ENCODE data around the gene TYR. TPM values are rescaled to one million over a fixed set of nuclear protein-coding genes. Genes with fewer than 3 reads are reported as not detected.

The TYR gene
- total RNA-seq, 6 donors from 2014 or later, result not detected

GRCh38 chr11:89182773-89183518 is 5.3 kb downstream of the TYR start:
- H3K4me1 ChIP-seq, result no peaks in the 10 kb centered on the region
- H3K4me3 ChIP-seq, result no peak overlapping the region
- TF ChIP-seq EP300 (IDR thresholded peaks at IDR 0.05), result no peak
- H3K36me3 ChIP-seq, result no peaks in the 10 kb centered on the region
- H3K27me3 ChIP-seq, result no peaks in the 10 kb centered on the region
- 70 to 74% methylated on average over 5 of the region's 5 CpGs for WGBS, 2 donors
- ATAC-seq (ENCODE audit: low FRiP score in 2 of 2) (no peak), DNase-seq (no peak)
- no peaks in the 10 kb centered on the region for H3K9me3 ChIP-seq
- H3K27ac ChIP-seq, result no peak overlapping the region

DNA sequence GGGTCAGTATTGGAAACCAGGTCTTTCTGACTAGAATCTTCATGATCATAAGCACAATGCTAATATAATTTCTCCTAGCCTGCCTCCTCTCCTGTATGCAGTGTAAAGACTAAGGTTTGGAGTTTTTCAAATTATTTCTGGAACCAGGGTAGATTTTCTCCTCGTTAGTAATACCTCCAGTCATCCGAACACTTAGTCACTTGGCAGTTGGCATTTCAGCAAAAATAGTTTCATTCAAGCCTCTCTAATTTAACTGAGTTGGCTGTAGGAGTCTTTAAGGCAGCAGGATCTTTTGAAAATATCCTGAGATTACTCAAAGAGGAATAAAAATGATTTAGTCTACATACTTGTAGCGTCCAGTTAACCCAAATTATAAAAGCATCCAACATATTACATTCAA is 6.3 kb downstream of the TYR start:
- Histone ChIP-seq H3K27me3 (no peaks in the 10 kb centered on the region), H3K4me3 (no peak overlapping the region), H3K4me1 (no peaks in the 10 kb centered on the region), H3K27ac (no peak overlapping the region), H3K9me3 (no peaks in the 10 kb centered on the region), H3K36me3 (no peaks in the 10 kb centered on the region)
- DNase-seq, result no peak
- WGBS, 2 donors, result 68 to 88% methylated on average over 3 of the region's 3 CpGs
- TF ChIP-seq CTCF (IDR thresholded peaks at IDR 0.05), result no peak
- no peak for TF ChIP-seq EP300 (IDR thresholded peaks at IDR 0.05)
- no peak for TF ChIP-seq POLR2A (IDR thresholded peaks at IDR 0.05)
- no peak for TF ChIP-seq POLR2AphosphoS5 (IDR thresholded peaks at IDR 0.05)
- ATAC-seq (ENCODE audit: low FRiP score in 2 of 2), result no peak

DNA sequence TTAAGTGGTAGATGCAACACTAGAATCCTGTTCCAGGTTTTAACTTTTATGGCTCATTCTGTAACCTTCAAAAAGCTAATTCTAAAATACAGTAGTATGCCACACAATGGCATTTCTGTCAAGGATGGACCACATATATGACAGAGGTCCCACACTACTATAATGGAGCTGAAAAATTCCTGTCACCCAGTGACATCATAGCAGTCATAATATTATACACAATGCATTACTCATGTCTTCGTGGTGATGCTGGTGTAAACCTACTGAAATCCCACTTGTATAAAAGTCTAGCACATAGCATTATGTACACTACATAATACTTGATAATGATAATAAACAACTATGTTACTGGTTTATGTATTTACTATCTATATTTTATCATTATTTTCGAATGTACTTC is 12.1 kb downstream of the TYR start:
- WGBS, 2 donors, result 70 to 75% methylated on average over 2 of the region's 2 CpGs
- no peak overlapping the region for H3K4me3 ChIP-seq
- H3K4me1 ChIP-seq, result no peaks in the 10 kb centered on the region
- TF ChIP-seq EP300 (IDR thresholded peaks at IDR 0.05) (no peak), POLR2A (IDR thresholded peaks at IDR 0.05) (no peak), CTCF (IDR thresholded peaks at IDR 0.05) (no peak), POLR2AphosphoS5 (IDR thresholded peaks at IDR 0.05) (no peak)
- ATAC-seq (ENCODE audit: low FRiP score in 2 of 2), result no peak
- no peaks in the 10 kb centered on the region for H3K27me3 ChIP-seq
- H3K36me3 ChIP-seq, result no peaks in the 10 kb centered on the region
- no peak for DNase-seq
- no peaks in the 10 kb centered on the region for H3K9me3 ChIP-seq
- H3K27ac ChIP-seq, result no peak overlapping the region

GRCh38 chr11:89201138-89201537 is 23.5 kb downstream of the TYR start:
- WGBS, 2 donors, result 43 to 63% methylated on average over 1 of the region's 1 CpG
- DNase-seq (no peak), ATAC-seq (ENCODE audit: low FRiP score in 2 of 2) (no peak)
- no peak overlapping the region for H3K27ac ChIP-seq
- H3K9me3 ChIP-seq, result no peaks in the 10 kb centered on the region
- no peaks in the 10 kb centered on the region for H3K4me1 ChIP-seq
- no peaks in the 10 kb centered on the region for H3K36me3 ChIP-seq
- no peak overlapping the region for H3K4me3 ChIP-seq
- H3K27me3 ChIP-seq, result no peaks in the 10 kb centered on the region
- no peak for TF ChIP-seq EP300 (IDR thresholded peaks at IDR 0.05)
- no peak for TF ChIP-seq POLR2A (IDR thresholded peaks at IDR 0.05)
- TF ChIP-seq CTCF (IDR thresholded peaks at IDR 0.05), result no peak
- no peak for TF ChIP-seq POLR2AphosphoS5 (IDR thresholded peaks at IDR 0.05)

GRCh38 chr11:89203814-89204213 is 26.1 kb downstream of the TYR start:
- Histone ChIP-seq H3K4me1 (no peaks in the 10 kb centered on the region), H3K4me3 (no peak overlapping the region), H3K36me3 (no peaks in the 10 kb centered on the region), H3K9me3 (no peaks in the 10 kb centered on the region), H3K27me3 (no peaks in the 10 kb centered on the region), H3K27ac (no peak overlapping the region)
- ATAC-seq (ENCODE audit: low FRiP score in 2 of 2) (no peak), DNase-seq (no peak)
- no peak for TF ChIP-seq CTCF (IDR thresholded peaks at IDR 0.05)
- no peak for TF ChIP-seq POLR2A (IDR thresholded peaks at IDR 0.05)
- TF ChIP-seq POLR2AphosphoS5 (IDR thresholded peaks at IDR 0.05), result no peak
- no peak for TF ChIP-seq EP300 (IDR thresholded peaks at IDR 0.05)
